ENCODE data around the gene PRR18. TPM values are rescaled to one million over a fixed set of nuclear protein-coding genes. Genes with fewer than 3 reads are reported as not detected.

PRR18 gene
- total RNA-seq, 1 experiment from 2014 or later: not detected

DNA sequence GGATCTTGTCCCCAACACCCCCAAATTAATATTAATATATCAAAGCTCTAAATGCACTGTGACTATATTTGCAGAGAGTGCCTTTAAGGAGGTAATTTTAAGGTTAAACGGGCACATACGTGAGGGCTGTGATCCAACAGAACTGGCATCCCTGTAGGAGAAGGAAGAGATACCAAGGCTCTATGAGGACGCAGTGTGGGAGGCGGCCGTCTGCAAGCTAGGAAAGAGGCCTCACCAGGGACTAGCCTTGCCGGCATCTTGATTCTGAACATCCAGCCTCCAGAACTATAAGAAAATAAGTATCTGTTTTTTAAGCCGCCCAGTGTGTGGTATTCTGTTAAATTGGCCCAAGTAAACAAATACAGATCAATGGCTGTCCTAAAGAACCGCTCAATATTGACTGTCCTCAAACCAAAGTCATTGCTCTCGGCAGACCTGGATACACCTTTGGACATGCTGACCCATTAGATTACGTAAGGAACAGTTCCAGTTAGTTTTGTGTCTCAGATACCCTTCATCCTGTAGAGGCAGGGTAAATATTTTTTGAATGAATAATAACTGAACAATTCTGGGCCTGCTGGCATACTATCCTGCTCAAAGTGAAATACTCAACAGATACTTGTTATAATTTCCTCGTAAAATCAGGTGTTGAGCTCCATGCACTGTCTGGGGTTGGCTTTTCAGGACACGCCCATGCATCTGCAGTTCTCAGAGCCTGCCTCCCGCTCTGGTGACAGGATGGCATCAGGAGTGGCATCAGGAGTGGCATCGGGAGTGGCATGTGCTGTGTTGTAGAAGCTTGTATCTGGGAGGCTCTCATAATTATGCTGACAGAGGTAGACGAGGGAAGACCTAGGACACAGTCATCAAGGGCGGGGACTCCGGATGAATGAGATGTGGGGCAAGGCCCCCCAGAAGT is 6.3 kb downstream of the PRR18 start:
- Histone ChIP-seq H3K4me2 (ENCODE audit: low read length) (no peak overlapping the region), H3K9me3 (ENCODE audit: control insufficient read depth in 1 of 2, insufficient read depth in 1 of 2, low read depth in 1 of 2, low read length in 2 of 2) (no peaks in the 10 kb centered on the region), H3K9me2 (ENCODE audit: insufficient read depth) (no peaks in the 10 kb centered on the region), H4K20me1 (ENCODE audit: insufficient read depth) (no peaks in the 10 kb centered on the region), H3K4me3 (replicated peaks in 1 of 2; ENCODE audit: low read depth in 1 of 2, low read length in 2 of 2) (no peak overlapping the region), H3K36me3 (ENCODE audit: control insufficient read depth in 1 of 2, insufficient read depth in 2 of 2, low read length in 2 of 2) (no peaks in the 10 kb centered on the region), H3K9ac (ENCODE audit: low read length) (no peak overlapping the region), H3K27ac (ENCODE audit: low read depth, low read length) (no peak overlapping the region), H3K27me3 (ENCODE audit: insufficient read depth, low read length) (no peaks in the 10 kb centered on the region; the same call in 1 of the 2 replicates), H2AFZ (ENCODE audit: low read depth, low read length, poor library complexity, severe bottlenecking) (no peak overlapping the region), H3K4me1 (ENCODE audit: control insufficient read depth in 1 of 2, insufficient read depth in 2 of 2, low read length in 2 of 2) (no peaks in the 10 kb centered on the region), H3K79me2 (ENCODE audit: insufficient read depth, low read length) (no peaks in the 10 kb centered on the region)
- ChIA-PET RAD21 (ENCODE audit: low non-redundant PET in 1 of 2, low total read pairs in 2 of 2, uncharacterized antibody in 2 of 2, unreplicated experiment in 2 of 2) (no interaction called here), CTCF (interaction anchor here (1.6 kb wide), 1 partner anchor 11 kb away, joined by 4 read pairs; no protein-coding TSS in a partner anchor), POLR2A (no interaction called here)
- DNase-seq (ENCODE audit: low read depth, low spot score): no peak
- intact Hi-C loops (cut with micrococcal nuclease): no loop called here
- TF ChIP-seq, protein P1, sequence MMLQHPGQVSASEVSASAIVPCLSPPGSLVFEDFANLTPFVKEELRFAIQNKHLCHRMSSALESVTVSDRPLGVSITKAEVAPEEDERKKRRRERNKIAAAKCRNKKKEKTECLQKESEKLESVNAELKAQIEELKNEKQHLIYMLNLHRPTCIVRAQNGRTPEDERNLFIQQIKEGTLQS (IDR thresholded peaks at IDR 0.05): no peak
- TF ChIP-seq POLR2A (IDR thresholded peaks at IDR 0.05; ENCODE audit: borderline replicate concordance, extremely low read depth, insufficient read depth, insufficient read length): no peak
- no peak for TF ChIP-seq ZFX (IDR thresholded peaks at IDR 0.05)
- TF ChIP-seq EZH2 (IDR thresholded peaks at IDR 0.05): no peak
- TF ChIP-seq TCF7L2 (IDR thresholded peaks at IDR 0.05; ENCODE audit: borderline replicate concordance, extremely low read depth, insufficient read depth, insufficient read length): no peak
- TF ChIP-seq, protein P2, sequence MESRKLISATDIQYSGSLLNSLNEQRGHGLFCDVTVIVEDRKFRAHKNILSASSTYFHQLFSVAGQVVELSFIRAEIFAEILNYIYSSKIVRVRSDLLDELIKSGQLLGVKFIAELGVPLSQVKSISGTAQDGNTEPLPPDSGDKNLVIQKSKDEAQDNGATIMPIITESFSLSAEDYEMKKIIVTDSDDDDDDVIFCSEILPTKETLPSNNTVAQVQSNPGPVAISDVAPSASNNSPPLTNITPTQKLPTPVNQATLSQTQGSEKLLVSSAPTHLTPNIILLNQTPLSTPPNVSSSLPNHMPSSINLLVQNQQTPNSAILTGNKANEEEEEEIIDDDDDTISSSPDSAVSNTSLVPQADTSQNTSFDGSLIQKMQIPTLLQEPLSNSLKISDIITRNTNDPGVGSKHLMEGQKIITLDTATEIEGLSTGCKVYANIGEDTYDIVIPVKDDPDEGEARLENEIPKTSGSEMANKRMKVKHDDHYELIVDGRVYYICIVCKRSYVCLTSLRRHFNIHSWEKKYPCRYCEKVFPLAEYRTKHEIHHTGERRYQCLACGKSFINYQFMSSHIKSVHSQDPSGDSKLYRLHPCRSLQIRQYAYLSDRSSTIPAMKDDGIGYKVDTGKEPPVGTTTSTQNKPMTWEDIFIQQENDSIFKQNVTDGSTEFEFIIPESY (IDR thresholded peaks at IDR 0.05; ENCODE audit: extremely low read depth, insufficient replicate concordance, low read length): no peak
- no peak for TF ChIP-seq CBX3 (IDR thresholded peaks at IDR 0.05; ENCODE audit: low read depth)
- no peak for TF ChIP-seq YY1 (IDR thresholded peaks at IDR 0.05; ENCODE audit: extremely low read depth, insufficient replicate concordance, low read depth, low read length)
- TF ChIP-seq CEBPB (IDR thresholded peaks at IDR 0.05; ENCODE audit: low read depth): no peak
- TF ChIP-seq, protein P3, sequence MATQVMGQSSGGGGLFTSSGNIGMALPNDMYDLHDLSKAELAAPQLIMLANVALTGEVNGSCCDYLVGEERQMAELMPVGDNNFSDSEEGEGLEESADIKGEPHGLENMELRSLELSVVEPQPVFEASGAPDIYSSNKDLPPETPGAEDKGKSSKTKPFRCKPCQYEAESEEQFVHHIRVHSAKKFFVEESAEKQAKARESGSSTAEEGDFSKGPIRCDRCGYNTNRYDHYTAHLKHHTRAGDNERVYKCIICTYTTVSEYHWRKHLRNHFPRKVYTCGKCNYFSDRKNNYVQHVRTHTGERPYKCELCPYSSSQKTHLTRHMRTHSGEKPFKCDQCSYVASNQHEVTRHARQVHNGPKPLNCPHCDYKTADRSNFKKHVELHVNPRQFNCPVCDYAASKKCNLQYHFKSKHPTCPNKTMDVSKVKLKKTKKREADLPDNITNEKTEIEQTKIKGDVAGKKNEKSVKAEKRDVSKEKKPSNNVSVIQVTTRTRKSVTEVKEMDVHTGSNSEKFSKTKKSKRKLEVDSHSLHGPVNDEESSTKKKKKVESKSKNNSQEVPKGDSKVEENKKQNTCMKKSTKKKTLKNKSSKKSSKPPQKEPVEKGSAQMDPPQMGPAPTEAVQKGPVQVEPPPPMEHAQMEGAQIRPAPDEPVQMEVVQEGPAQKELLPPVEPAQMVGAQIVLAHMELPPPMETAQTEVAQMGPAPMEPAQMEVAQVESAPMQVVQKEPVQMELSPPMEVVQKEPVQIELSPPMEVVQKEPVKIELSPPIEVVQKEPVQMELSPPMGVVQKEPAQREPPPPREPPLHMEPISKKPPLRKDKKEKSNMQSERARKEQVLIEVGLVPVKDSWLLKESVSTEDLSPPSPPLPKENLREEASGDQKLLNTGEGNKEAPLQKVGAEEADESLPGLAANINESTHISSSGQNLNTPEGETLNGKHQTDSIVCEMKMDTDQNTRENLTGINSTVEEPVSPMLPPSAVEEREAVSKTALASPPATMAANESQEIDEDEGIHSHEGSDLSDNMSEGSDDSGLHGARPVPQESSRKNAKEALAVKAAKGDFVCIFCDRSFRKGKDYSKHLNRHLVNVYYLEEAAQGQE (IDR thresholded peaks at IDR 0.05; ENCODE audit: low read depth): no peak
- TF ChIP-seq SIN3A (IDR thresholded peaks at IDR 0.05; ENCODE audit: low read depth): no peak
- no peak for TF ChIP-seq JUND (IDR thresholded peaks at IDR 0.05)
- no peak for TF ChIP-seq RAD21 (IDR thresholded peaks at IDR 0.05; ENCODE audit: low read depth)
- no peak for TF ChIP-seq POLR2AphosphoS5 (IDR thresholded peaks at IDR 0.05; ENCODE audit: low read depth, low read length)
- TF ChIP-seq FOSL1 (IDR thresholded peaks at IDR 0.05; ENCODE audit: low read depth): no peak
- no peak for TF ChIP-seq ELF1 (IDR thresholded peaks at IDR 0.05; ENCODE audit: borderline replicate concordance, low read depth)
- BruUV-seq (replicated peaks): no TSS peak
- ATAC-seq: no peak
